ENCODE results near the gene ANXA4. TPM values are rescaled to one million over a fixed set of nuclear protein-coding genes. Genes with fewer than 3 reads are reported as not detected.
"Not testable (repeated sequence)": the region's sequence is repeated elsewhere in the genome, so short reads cannot be mapped to it uniquely, and the experiment has no call there.

Gene ANXA4
- polyA plus RNA-seq, 3 donors, result 41.9 to 205 (median 62.0) TPM

GRCh38 chr2:69789772-69790600 is 48.1 kb downstream of the ANXA4 start:
- WGBS, 3 donors, result 36 to 73% (median 40%) methylated on average over 7 of the region's 7 CpGs
- H3K27ac ChIP-seq (ENCODE audit: low read depth, low read length), result peak overlapping the region; percentile 38

GRCh38 chr2:69790601-69790959 is 48.6 kb downstream of the ANXA4 start:
- WGBS, 3 donors, result 49 to 55% (median 51%) methylated on average over 1 of the region's 1 CpG
- H3K27ac ChIP-seq (ENCODE audit: low read depth, low read length), result no peak overlapping the region

- no peak overlapping the region for H3K27ac ChIP-seq (ENCODE audit: low read depth, low read length)
Measured at GRCh38 chr2:69791045-69791444, 49.1 kb downstream of the ANXA4 start.

- no peak overlapping the region for H3K27ac ChIP-seq (ENCODE audit: low read depth, low read length)
- WGBS, 3 donors, result 89 to 95% (median 95%) methylated on average over 1 of the region's 1 CpG
Measured at GRCh38 chr2:69796174-69796573, 54.2 kb downstream of the ANXA4 start.

- no peak overlapping the region for H3K27ac ChIP-seq (ENCODE audit: low read depth, low read length)
- WGBS, 3 donors, result 60 to 91% (median 91%) methylated on average over 4 of the region's 4 CpGs
Measured at GRCh38 chr2:69797235-69797634, 55.3 kb downstream of the ANXA4 start.

- no peak overlapping the region for H3K27ac ChIP-seq (ENCODE audit: low read depth, low read length)
- 44 to 64% (median 61%) methylated on average over 3 of the region's 3 CpGs for WGBS, 3 donors
Measured at GRCh38 chr2:69797836-69798289, 55.9 kb downstream of the ANXA4 start.

GRCh38 chr2:69798290-69798908 is 56.5 kb downstream of the ANXA4 start:
- 16 to 33% (median 19%) methylated on average over 7 of the region's 7 CpGs for WGBS, 3 donors
- H3K27ac ChIP-seq (ENCODE audit: low read depth, low read length), result no peak overlapping the region

GRCh38 chr2:69798909-69799526 is 57.1 kb downstream of the ANXA4 start:
- no peak overlapping the region for H3K27ac ChIP-seq (ENCODE audit: low read depth, low read length)

GRCh38 chr2:69801745-69802290 is 59.9 kb downstream of the ANXA4 start:
- 77 to 100% (median 100%) methylated on average over 1 of the region's 1 CpG for WGBS, 3 donors

More at GRCh38 chr2:69798909-69799526, 57.1 kb downstream of the ANXA4 start:
- WGBS, 3 donors, result 24 to 44% (median 35%) methylated on average over 4 of the region's 4 CpGs

GRCh38 chr2:69802781-69803367 is 60.9 kb downstream of the ANXA4 start:
- WGBS, 3 donors, result 78 to 92% (median 78%) methylated on average over 4 of the region's 4 CpGs
- H3K27ac ChIP-seq (ENCODE audit: low read depth, low read length), result not testable (repeated sequence)

More at GRCh38 chr2:69801745-69802290, 59.9 kb downstream of the ANXA4 start:
- H3K27ac ChIP-seq (ENCODE audit: low read depth, low read length), result no peak overlapping the region

- 52 to 81% (median 63%) methylated on average over 11 of the region's 11 CpGs for WGBS, 3 donors
- no peak overlapping the region for H3K27ac ChIP-seq (ENCODE audit: low read depth, low read length)
Measured at GRCh38 chr2:69804416-69804815, 62.5 kb downstream of the ANXA4 start.

- no peak overlapping the region for H3K27ac ChIP-seq (ENCODE audit: low read depth, low read length)
- WGBS, 3 donors, result 82 to 94% (median 89%) methylated on average over 1 of the region's 1 CpG
Measured at GRCh38 chr2:69805887-69806286, 64.0 kb downstream of the ANXA4 start.

- WGBS, 3 donors, result 92 to 96% (median 94%) methylated on average over 16 of the region's 16 CpGs
- H3K27ac ChIP-seq (ENCODE audit: low read depth, low read length), result no peak overlapping the region
Measured at GRCh38 chr2:69807821-69808540, 66.0 kb downstream of the ANXA4 start.

- WGBS, 3 donors, result 94 to 95% (median 95%) methylated on average over 6 of the region's 6 CpGs
- no peak overlapping the region for H3K27ac ChIP-seq (ENCODE audit: low read depth, low read length)
Measured at GRCh38 chr2:69810550-69810949, 68.6 kb downstream of the ANXA4 start.

GRCh38 chr2:69811018-69811417 is 69.1 kb downstream of the ANXA4 start:
- 89 to 90% (median 89%) methylated on average over 5 of the region's 5 CpGs for WGBS, 3 donors
- H3K27ac ChIP-seq (ENCODE audit: low read depth, low read length), result no peak overlapping the region

- H3K27ac ChIP-seq (ENCODE audit: low read depth, low read length), result no peak overlapping the region
- WGBS, 3 donors, result 78 to 85% (median 80%) methylated on average over 3 of the region's 3 CpGs
Measured at GRCh38 chr2:69811591-69811990, 69.7 kb downstream of the ANXA4 start.

GRCh38 chr2:69815717-69816116 is 73.8 kb downstream of the ANXA4 start:
- 38 to 72% (median 70%) methylated on average over 1 of the region's 1 CpG for WGBS, 3 donors
- no peak overlapping the region for H3K27ac ChIP-seq (ENCODE audit: low read depth, low read length)

- WGBS, 3 donors, result 11 to 15% (median 13%) methylated on average over 3 of the region's 3 CpGs
- no peak overlapping the region for H3K27ac ChIP-seq (ENCODE audit: low read depth, low read length)
Measured at GRCh38 chr2:69816923-69817542, 75.1 kb downstream of the ANXA4 start.

Data from adipose tissue (tissue), 3 donors.